ENCODE results near the gene XPO1. TPM values are rescaled to one million over a fixed set of nuclear protein-coding genes. Genes with fewer than 3 reads are reported as not detected.
A peak's percentile ranks its signal among the peaks of the same experiment; 100 is the strongest.

The XPO1 gene
- total and polyA plus RNA-seq, 2 experiments from 2014 or later, result 115 to 485 TPM

- no peak overlapping the region for H3K27ac Mint-ChIP-seq
- no peak for DNase-seq (ENCODE audit: low spot score)
- H3K4me3 Mint-ChIP-seq, result no peak overlapping the region
- Histone ChIP-seq H3F3A (replicated peaks; ENCODE audit: low read depth) (no peaks in the 10 kb centered on the region), H3K4me3 (no peak overlapping the region), H3K27ac (ENCODE audit: low read depth) (peak overlapping the region; percentile 7; the same call in 1 of the 2 replicates), H3K27me3 (ENCODE audit: insufficient read depth) (no peaks in the 10 kb centered on the region), H3K9me2 (ENCODE audit: insufficient read depth) (no peaks in the 10 kb centered on the region), H3K4me2 (no peak overlapping the region), H3K36me3 (ENCODE audit: insufficient read depth) (no peaks in the 10 kb centered on the region), H2AFZ (no peak overlapping the region), H3K4me1 (ENCODE audit: insufficient read depth) (no peaks in the 10 kb centered on the region; the same call in 1 of the 2 replicates), H4K20me1 (replicated peaks; ENCODE audit: insufficient read depth) (peaks cover 72% of the 10 kb centered on the region), H3K79me2 (replicated peaks; ENCODE audit: insufficient read depth) (peaks cover 100% of the 10 kb centered on the region)
- no peak for TF ChIP-seq JUNB (IDR thresholded peaks at IDR 0.05; ENCODE audit: unreplicated experiment)
- TF ChIP-seq ETS1 (IDR thresholded peaks at IDR 0.05), result no peak
- TF ChIP-seq STAT1 (IDR thresholded peaks at IDR 0.05; ENCODE audit: unreplicated experiment), result no peak
- no peak for TF ChIP-seq REST (IDR thresholded peaks at IDR 0.05; ENCODE audit: unreplicated experiment)
- no peak for TF ChIP-seq ZNF331 (CRISPR knock-in tag; IDR thresholded peaks at IDR 0.05; ENCODE audit: low read depth)
- TF ChIP-seq CREB1 (CRISPR knock-in tag; IDR thresholded peaks at IDR 0.05; ENCODE audit: low read depth), result no peak
- no peak for TF ChIP-seq EZH2phosphoT487 (IDR thresholded peaks at IDR 0.05; ENCODE audit: unreplicated experiment)
- no peak for TF ChIP-seq NANOG (IDR thresholded peaks at IDR 0.05; ENCODE audit: borderline replicate concordance)
- no peak for TF ChIP-seq POLR2AphosphoS5 (IDR thresholded peaks at IDR 0.05; ENCODE audit: low read depth)
- no peak for TF ChIP-seq CTCF (conservative IDR thresholded peaks at IDR 0.05; ENCODE audit: low read depth in 2 of 2)
- TF ChIP-seq ZNF114 (CRISPR knock-in tag; IDR thresholded peaks at IDR 0.05), result no peak
- TF ChIP-seq ZNF462 (CRISPR knock-in tag; IDR thresholded peaks at IDR 0.05), result no peak
- TF ChIP-seq EZH2 (IDR thresholded peaks at IDR 0.05; ENCODE audit: low read depth, unreplicated experiment), result no peak
- ATAC-seq, result no peak
- H3K4me1 Mint-ChIP-seq, result no peaks in the 10 kb centered on the region; the same call in 2 of the 3 replicates
- peaks cover 11% of the 10 kb centered on the region; the same call in 2 of the 3 replicates for H3K36me3 Mint-ChIP-seq (ENCODE audit: low read depth)
- peaks cover 5% of the 10 kb centered on the region for H3K27me3 Mint-ChIP-seq (ENCODE audit: insufficient read depth, low read depth, poor library complexity)
- no peaks in the 10 kb centered on the region for H3K9me3 Mint-ChIP-seq
These were observed 81.9 kb downstream of the XPO1 start for GRCh38 chr2:61456070-61456745.

Data from GM23338 (cell line).